GM12865 (cell line): Measurements from ENCODE around the gene DZIP1L.

ENCODE experiments used
- DNase-seq: peaks from one replicate; pipeline ENCODE4 v3.0.0; 2010; ENCODE audit warnings: low read depth
- H3K4me3 ChIP-seq: 2 replicates; pipeline ENCODE4 v1.5.1; 2011; ENCODE audit warnings: mild to moderate bottlenecking, low read depth, low read length, control low read depth
- CTCF ChIP-seq: IDR thresholded peaks from 2 replicates; pipeline ENCODE4 v1.5.1; 2011; ENCODE audit warnings: low read length, control low read depth, low read depth, inconsistent platforms; ENCODE audit not compliant: insufficient read depth; ENCODE audit errors: missing control alignments

Gene DZIP1L

DNA sequence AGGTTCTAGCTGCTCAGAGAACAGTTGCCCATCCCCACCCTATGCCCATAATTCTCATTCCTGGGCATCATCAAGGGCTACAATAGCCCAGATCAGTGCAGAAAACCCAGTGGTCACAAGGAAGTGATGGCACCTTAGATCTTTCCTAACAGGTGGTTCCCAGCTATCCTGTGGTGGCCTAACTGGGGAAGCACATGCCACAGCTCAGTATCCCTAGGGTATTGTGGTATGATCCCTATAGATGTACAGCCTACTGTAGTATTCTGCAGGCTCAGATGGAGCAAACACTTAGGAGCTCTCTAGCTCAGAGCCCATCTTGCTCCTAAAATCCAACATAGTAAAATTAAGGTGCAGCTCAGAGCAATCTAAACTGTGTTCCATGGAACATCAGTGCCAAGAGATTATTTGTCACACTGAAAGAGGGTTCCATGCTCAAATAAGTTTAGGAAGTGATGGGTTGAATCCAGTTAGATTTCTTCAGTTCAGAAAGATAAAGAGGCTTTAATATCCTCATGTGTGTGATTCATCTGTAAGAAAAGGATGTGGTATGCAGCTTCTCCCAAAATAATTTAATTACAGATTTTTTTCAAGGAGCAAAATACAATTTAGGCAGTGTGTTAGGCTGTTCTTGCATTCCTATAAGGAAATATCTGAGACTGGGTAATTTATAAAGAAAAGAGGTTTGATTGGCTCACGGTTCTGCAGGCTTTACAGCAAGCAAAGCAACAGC is 12.4 kb upstream of the DZIP1L start:
- DNase-seq: no peak
- H3K4me3 ChIP-seq: no peak overlapping the region
- TF ChIP-seq CTCF: no peak

- no peak for TF ChIP-seq CTCF
- no peak overlapping the region for H3K4me3 ChIP-seq
- no peak for DNase-seq
These were observed 10.3 kb upstream of the DZIP1L start for GRCh38 chr3:138125548-138126221.

DNA sequence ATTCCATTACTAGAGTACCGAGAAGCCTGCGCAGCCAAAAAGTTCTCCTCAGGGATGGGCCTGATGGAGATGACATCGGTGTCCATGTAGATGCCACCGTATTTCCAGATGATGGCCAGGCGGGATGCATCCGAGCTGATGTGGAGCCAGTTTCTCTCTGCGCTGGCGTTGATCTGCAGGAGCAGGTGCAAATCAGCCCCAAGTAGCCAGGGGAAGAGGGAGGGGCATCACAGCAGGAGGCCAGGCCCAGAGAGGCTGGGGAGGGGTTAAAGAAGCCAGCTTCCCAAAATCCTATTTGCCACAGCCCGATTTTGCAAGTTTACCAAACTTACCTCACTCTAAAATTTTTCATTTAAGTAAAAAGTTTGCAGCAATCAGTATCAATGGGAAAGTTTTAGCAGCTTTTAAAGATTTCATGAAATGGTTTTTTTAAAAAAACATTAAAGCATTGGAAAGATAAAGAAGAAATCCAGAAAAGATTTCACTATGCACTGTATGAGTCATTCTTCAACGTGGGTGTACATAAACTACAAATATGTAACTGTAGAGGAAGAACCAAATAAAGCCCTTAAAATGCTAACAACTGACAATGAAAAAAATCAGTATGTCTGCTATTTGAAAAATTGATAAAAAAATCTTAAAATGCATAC is 9.4 kb upstream of the DZIP1L start:
- H3K4me3 ChIP-seq: no peak overlapping the region
- no peak for TF ChIP-seq CTCF
- DNase-seq: no peak

- TF ChIP-seq CTCF: no peak
- no peak for DNase-seq
- no peak overlapping the region for H3K4me3 ChIP-seq
These were observed 8.8 kb upstream of the DZIP1L start for GRCh38 chr3:138124188-138124587.

- H3K4me3 ChIP-seq: no peak overlapping the region
- TF ChIP-seq CTCF: no peak
- no peak for DNase-seq
These were observed 4.0 kb upstream of the DZIP1L start for GRCh38 chr3:138119423-138119766.

- TF ChIP-seq CTCF: peak; percentile 88
- peak; percentile 61 for DNase-seq
- no peak overlapping the region for H3K4me3 ChIP-seq
These were observed 3.4 kb upstream of the DZIP1L start for GRCh38 chr3:138118612-138119422.
